Measurements from ENCODE around the gene SFXN3.

- no peak for TF ChIP-seq CTCF (IDR thresholded peaks at IDR 0.05)
- TF ChIP-seq POLR2A (IDR thresholded peaks at IDR 0.05): no peak
Observed at GRCh38 chr10:101021692-101022251, 9.3 kb upstream of the SFXN3 start.
